ENCODE measurements around the gene IPO9.

IPO9 gene

GRCh38 chr1:201912832-201913231 is 83.9 kb downstream of the IPO9 start:
- no peak for DNase-seq

- DNase-seq, result no peak
These were observed 85.7 kb downstream of the IPO9 start for GRCh38 chr1:201914456-201915235.

GRCh38 chr1:201916649-201917249 is 87.8 kb downstream of the IPO9 start:
- DNase-seq, result no peak

GRCh38 chr1:201917362-201918033 is 88.5 kb downstream of the IPO9 start:
- DNase-seq, result no peak

GRCh38 chr1:201918343-201918742 is 89.4 kb downstream of the IPO9 start:
- DNase-seq, result no peak

- no peak for DNase-seq
These were observed 93.1 kb downstream of the IPO9 start for GRCh38 chr1:201921952-201922558.

- DNase-seq, result no peak
These were observed 96.3 kb downstream of the IPO9 start for GRCh38 chr1:201925301-201925567.

GRCh38 chr1:201925981-201926645 is 97.2 kb downstream of the IPO9 start:
- no peak for DNase-seq

- DNase-seq, result no peak
These were observed 99.3 kb downstream of the IPO9 start for GRCh38 chr1:201928266-201928665.

- no peak for DNase-seq
These were observed 101.2 kb downstream of the IPO9 start for GRCh38 chr1:201930137-201930536.

- no peak for DNase-seq
These were observed 101.8 kb downstream of the IPO9 start for GRCh38 chr1:201930803-201931202.

Measured in stimulated activated CD4-positive, alpha-beta T cell treated with anti-CD3 and anti-CD28 coated beads, Interleukin-2, amount 100 ng/mL, for 48 hours (primary cell).